HL-60 (cell line): ENCODE data around the gene S100A8.

Source experiments
- GABPA ChIP-seq: IDR thresholded peaks from 2 replicates; pipeline ENCODE4 v1.6.1; 2012; ENCODE audit warnings: low read depth
- POLR2AphosphoS5 ChIP-seq: IDR thresholded peaks from 2 replicates; pipeline ENCODE4 v1.6.1; 2012; ENCODE audit warnings: low read depth
- REST ChIP-seq: IDR thresholded peaks from 2 replicates; pipeline ENCODE4 v1.6.1; 2012; ENCODE audit warnings: low read depth; ENCODE audit not compliant: insufficient replicate concordance
- SPI1 ChIP-seq: IDR thresholded peaks from 2 replicates; pipeline ENCODE4 v1.6.1; 2012; ENCODE audit warnings: low read depth, mild to moderate bottlenecking, borderline replicate concordance
- TF ChIP-seq, protein P1 (sequence below): IDR thresholded peaks from one replicate; pipeline ENCODE4 v1.5.1; 2011; ENCODE audit warnings: low read length, control low read depth, inconsistent platforms; ENCODE audit not compliant: insufficient read depth

DNA sequence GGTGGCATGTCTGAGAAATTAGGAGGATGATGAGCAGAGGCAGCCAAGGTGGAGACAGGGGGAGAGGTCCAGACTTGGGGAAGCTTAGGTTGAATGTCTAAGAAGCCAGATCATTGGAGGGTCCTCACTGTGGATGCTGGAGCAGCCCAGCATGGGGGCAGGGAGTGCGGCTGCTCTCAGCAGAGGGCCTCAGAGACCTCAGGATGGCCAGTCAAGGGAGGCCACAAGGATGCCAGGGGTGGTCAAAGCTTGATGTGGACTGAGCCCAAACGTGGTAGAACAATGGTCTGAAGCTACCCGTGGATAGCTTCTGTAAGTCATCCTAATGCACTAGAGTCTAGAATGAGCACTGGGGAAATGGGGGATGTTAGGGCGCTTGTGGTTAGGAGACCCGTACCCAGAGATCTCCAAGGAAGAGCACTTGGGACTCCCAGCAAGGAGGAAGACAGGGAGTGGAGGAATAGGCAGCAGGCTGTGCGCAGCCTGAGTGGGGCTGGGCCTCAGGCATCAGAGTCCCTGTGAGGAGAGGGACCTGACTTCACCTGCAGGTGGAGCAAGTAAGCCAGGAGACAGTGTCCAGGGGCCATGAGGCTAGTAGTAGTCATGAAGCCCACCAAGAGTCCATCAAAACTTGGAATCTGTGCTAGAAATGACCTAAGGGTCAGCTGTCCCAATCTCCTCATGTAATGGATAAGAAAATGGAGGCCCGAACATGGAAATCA is 37.5 kb downstream of the S100A8 start:
- TF ChIP-seq, protein P1, sequence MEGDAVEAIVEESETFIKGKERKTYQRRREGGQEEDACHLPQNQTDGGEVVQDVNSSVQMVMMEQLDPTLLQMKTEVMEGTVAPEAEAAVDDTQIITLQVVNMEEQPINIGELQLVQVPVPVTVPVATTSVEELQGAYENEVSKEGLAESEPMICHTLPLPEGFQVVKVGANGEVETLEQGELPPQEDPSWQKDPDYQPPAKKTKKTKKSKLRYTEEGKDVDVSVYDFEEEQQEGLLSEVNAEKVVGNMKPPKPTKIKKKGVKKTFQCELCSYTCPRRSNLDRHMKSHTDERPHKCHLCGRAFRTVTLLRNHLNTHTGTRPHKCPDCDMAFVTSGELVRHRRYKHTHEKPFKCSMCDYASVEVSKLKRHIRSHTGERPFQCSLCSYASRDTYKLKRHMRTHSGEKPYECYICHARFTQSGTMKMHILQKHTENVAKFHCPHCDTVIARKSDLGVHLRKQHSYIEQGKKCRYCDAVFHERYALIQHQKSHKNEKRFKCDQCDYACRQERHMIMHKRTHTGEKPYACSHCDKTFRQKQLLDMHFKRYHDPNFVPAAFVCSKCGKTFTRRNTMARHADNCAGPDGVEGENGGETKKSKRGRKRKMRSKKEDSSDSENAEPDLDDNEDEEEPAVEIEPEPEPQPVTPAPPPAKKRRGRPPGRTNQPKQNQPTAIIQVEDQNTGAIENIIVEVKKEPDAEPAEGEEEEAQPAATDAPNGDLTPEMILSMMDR = peak; percentile 39
- no peak for TF ChIP-seq REST
- no peak for TF ChIP-seq GABPA
- TF ChIP-seq POLR2AphosphoS5 = no peak
- TF ChIP-seq SPI1 = no peak
